Femur (tissue), 1 donor: ENCODE measurements around the gene ZDHHC7.

ENCODE experiments used
- DNase-seq: peaks from one replicate; pipeline ENCODE4 v3.0.0-alpha.2; 2017

ZDHHC7 gene

DNA sequence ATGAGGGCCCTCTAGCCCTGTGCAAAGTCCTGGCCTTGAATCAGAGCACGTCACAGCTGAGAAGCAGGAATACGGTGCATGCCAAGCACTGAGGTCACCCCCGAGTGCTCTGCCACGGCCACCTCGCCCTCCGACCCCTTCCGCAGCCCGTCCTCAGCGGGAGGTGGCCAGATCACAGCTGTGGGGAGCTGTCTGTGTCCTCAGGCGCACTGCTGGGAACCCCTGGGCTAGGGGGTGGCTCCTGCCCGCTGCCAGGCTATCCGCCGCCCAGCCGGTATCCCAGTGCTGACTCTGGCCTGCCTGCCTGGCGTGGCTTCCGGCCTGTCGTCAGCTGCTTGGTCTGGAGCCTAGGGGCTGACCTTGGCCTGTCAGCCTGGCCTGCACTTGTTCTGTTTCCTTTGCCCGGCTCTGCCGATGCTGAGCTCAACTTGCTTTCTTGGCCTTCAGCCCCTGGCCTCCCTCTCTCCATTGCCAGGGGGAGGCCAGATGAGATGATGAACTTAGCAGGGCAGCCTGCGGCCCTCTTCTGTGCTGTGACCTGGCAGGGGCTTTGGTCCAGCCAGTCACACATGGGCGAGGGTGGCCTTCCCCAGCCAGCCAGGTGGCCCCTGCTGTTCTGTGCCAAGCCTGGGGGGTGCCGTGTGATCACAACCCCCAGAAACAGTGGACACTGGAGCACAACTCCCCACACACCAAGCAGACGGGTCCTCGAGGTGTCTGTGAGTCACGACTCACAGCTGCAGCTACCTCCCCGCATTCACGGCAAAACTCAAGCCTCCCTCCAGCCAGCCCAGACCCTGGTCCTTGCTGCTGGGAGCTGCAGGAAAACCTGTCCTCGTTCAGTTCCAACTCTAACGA, 77.3 kb downstream of the ZDHHC7 start:
- peak; percentile 81 for DNase-seq

- DNase-seq, result no peak
These were observed 78.7 kb downstream of the ZDHHC7 start for GRCh38 chr16:84932681-84933080.

DNA sequence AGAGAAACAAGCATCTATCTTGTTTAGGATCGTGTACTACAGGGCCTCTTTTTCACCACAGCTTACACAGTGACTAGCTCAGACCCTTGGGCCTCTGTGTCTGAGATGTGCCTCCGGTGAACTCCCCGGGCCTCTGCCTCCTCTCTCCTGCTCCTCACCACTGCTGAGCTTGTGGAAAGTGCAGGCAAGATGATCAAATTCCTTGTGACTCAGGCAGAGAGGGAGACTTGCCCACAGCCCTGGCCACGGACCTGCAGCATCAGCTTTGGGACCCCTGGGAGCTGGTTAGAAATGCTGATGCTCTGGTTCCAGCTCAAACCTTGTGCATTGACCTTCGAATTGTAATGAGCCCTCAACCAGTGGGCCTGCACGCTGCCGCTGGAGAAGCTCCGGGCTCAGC, 79.8 kb downstream of the ZDHHC7 start:
- DNase-seq, result no peak

DNA sequence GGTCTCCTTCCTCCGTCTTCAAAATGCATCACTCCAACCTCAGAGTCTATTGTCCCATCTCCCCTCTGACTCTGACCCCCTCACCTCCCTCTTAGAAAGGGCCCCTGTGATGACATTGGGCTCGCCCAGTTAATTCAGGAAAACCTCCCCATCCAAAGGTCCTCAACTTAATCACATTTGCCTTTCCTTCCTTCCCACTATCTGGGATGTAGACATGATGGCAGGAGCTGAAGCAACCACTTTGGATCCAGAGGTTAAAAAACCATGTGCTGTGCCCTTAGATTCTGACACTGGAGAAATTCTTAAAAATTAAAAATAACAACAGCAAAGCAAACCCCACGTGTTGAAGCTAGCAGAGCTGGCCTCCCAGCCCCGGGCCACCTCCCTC, 80.2 kb downstream of the ZDHHC7 start:
- DNase-seq, result no peak

GRCh38 chr16:84930298-84931106, 80.8 kb downstream of the ZDHHC7 start:
- no peak for DNase-seq

GRCh38 chr16:84929421-84930297, 81.7 kb downstream of the ZDHHC7 start:
- no peak for DNase-seq

GRCh38 chr16:84928679-84929420, 82.5 kb downstream of the ZDHHC7 start:
- peak; percentile 71 for DNase-seq

GRCh38 chr16:84927621-84928591, 83.4 kb downstream of the ZDHHC7 start:
- no peak for DNase-seq

- DNase-seq, result no peak
These were observed 84.9 kb downstream of the ZDHHC7 start for GRCh38 chr16:84926462-84926861.

DNA sequence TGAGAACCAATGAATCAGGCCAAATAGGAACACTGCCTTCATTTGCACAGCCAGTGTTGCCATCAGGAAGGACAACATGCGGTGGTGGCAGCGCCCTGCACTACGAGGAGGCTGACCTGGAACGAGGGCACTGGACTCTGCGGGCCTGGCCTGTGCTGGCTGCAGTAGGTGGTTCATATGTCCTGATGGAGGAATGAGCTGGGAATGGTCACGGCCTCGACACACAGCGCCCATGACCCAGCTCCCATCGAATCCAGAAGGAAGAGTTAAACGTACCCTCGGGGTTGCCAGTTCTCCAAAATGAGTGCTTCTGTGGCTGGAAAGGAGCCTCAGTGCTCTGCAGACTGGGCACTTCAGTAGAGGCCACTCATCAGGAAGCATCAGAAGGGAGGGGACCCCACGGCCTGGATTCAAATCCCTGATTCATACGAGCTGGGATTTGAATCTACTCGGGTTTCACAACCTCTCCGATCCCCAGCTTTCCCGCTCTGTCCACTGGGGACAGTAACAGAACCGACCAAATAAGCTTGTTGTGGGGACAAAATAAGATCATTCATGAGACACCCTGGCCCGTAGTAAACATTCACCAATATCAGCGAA, 85.5 kb downstream of the ZDHHC7 start:
- DNase-seq, result no peak

DNA sequence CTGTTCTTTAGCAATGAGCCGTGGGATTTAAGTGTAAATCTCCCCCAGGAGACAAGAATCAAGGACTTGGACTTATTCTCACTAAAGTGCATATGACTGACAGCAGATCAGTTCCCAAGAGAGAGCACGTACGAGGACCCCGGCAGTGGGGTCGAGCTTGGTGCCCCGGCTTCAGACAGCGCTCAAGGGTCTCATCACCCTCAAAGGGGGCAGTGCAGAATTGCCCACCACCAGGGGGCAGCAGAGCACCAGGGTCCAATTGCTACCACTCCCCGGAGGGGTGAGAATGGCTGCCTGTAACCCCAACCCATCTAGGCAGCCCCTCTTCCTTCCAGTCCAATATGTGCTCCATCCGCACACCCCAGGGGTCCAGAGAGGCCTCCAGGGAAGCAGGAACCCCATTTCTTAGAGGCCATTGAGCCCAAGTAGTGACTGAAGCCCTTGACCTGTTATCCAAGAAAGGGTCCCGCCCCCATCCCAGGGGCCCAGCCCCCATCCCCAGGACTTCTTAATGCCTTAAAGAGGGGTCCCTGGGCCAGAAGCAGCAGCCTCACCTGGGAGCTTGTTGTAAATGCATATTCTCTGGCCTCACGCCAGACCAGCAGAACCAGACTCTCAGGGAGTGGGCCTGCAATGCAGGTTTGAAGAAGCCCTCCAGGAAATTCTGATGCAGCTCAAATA, 86.1 kb downstream of the ZDHHC7 start:
- peak; percentile 59 for DNase-seq

DNA sequence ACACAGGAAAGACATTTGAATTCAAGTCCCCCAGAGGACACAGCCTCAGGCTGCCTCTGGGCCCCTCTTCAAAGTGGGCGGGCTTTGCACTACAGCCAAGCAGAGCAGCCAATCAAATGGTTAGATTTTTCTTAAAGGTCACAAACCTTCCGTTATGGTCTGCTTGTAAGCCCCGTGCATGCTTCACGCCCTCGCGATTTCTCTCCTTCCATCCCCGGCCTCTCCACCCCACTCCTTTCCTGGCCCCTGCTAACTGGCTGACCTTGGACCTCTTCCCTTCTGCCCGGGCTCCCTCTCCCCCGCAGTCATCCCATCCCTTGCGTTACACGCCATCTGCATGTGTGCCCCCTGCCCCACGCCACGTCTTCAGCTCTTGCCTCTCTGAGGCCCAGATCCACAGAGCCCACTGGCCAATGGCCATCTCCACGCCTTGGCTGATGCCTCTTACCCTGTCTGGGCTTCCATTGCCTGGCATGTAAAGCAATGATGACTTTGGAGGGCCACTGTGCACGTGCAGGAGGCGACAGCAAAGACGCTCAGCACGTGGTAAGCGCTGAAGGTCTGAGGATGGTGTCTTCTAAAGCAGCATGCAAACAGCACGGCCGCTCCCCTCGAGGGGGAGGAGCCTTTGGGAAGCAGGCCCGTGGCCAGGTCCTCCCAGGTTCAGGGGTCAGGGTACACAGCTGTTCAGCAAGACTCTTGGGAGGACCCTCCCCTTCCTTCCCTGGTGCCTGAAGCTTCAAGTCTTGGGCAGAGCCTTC, 86.8 kb downstream of the ZDHHC7 start:
- DNase-seq, result peak; percentile 81
